HG02763 (cell line): ENCODE measurements around the gene UIMC1.
A peak's percentile ranks its signal among the peaks of the same experiment; 100 is the strongest.

ENCODE experiments used
- ATAC-seq: cut with Tn5 transposase; IDR thresholded peaks from one replicate; pipeline ENCODE4 v1.9.1; 2021; ENCODE audit warnings: mild to moderate bottlenecking, moderate library complexity; ENCODE audit not compliant: unreplicated experiment

Gene UIMC1

DNA sequence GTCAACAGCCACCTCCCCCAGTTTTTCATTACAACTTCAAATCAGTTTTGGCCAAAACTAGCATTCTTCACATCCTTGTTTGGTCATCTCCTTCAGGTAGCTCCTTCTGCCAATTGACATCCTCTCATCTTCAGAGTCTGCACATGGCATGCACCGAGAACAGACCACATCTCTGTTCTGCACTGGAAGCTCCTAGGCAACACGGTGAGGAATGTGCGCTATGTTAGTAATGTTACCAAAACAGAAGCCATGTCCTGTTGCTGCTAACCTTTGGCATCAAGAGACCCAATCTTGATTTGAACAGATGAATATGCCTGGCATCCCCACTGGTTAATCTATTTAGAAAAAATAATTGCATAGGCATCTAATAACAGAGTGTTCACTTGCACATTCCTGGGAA lies 102.3 kb downstream of the UIMC1 start:
- no peak for ATAC-seq

DNA sequence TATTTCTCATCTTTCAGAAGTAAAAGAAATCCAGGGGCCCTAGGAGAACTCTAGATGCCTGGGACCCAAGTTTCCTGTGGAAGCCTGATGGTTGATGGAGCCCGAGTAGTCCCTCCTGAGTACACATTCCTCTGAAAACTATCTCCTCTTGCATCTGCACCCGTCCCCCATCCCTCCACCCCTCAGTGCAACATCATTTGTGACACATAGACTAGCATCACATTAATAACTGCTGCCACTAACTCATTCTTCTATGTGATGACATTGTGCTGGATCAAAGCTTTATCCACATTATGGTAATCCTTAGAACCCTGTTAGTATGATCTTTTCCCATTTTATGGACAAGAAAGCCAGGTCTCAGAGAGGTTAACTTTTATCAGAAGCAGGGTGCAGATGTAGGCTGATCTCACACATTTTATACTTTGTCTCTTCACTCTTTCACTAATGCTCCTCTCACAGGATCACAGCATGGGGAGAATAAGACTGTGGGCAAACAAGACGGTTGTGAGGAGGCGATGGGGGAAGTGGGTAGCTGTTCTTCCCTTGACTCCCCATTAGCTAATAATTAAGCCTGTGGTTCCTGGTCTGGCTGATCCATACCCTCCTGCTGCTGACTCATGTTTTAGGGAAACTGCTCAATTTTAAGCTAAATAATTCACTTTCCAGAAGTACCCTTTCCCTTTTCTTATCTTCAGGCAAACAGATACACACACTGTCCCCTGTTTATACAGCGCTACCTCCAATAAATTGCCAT lies 103.5 kb downstream of the UIMC1 start:
- no peak for ATAC-seq

DNA sequence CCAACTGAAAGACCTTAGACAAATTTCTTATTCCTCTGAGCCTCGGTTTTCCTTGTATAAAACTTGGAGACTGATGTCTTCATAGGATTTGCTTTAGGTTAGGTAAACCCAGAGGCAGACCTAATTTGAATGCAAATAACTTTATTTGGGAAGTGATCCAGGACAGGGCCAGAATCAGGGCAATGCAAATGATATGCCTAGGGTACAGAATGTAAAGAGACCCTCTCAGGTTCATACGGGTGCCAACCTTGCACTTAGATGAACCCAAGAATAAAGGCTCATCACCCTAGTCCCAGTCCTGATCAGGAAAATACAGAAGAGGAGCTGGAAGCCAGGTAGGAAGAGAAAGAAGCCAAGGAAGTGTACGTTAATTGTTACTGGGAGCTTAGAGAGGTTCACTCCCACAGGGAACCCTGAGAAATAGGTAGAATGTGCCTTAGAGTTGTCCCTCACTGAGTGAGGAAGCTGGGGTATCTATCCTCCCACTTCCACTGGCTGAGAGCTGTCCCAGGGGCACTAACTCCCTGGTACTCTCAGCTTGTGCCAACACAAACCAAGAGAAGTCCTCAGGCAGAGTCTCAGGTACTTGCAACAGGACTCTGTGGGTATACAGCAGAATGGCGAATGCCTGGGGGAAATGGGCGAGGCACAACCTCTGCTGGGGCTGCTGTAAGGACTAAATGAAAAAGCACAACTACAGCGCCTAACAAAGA lies 104.3 kb downstream of the UIMC1 start:
- ATAC-seq = no peak

DNA sequence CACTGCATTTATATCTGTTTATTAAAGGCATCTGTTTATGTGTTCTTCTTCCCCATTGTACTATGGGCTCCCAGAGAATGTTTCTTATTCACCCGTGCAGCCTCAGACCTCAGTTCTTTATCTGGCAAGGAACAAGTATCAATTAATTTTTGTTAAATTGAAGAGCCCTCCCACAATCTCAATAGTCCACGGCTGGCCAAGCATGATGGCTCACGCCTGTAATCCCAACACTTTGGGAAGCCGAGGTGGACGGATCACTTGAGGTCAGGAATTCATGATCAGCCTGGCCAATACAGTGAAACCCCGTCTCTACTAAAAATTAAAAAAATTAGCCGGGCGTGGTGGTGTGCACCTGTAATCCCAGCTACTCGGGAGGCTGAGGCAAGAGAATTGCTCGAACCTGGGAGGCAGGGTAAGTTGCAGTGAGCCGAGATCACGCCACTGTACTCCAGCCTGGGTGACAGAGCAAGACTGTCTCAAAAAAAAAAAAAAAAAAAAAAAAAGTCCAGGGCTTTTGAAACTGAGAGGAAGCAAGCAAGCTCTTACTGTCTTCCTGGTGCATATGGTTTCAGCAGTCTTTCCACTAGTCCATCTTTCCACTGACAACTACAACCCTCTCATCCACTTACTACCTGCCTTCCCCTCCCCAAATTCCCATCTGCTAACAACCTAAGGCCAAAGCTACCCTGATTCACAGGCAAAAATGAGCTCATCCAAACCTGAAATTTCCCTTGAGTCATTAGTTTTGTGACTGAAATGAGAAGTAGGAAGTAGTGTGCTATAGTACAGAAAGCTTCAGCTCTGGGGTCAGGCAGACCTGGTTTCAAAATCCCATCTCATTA lies 105.1 kb downstream of the UIMC1 start:
- peak; percentile 46 for ATAC-seq

DNA sequence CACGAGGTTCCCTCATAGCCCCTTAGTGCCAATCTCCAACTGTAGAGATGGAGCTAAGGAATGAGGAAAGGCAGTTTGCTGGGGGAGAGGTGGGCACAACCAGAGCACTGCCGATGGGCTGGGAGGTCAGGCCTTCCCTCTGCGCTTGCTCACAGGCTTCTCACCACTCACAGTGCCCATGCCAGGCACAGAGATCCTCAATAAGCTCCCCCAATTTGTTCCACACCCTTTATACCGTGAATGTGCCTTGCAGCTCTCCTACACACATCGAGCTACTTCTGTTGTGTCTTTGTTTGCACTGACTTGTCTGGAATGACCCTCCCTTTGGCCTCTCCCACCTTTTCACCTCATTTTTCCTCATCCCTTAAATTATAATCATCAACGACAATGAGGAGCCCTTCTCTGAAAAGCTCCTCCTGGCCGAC lies 105.8 kb downstream of the UIMC1 start:
- no peak for ATAC-seq

DNA sequence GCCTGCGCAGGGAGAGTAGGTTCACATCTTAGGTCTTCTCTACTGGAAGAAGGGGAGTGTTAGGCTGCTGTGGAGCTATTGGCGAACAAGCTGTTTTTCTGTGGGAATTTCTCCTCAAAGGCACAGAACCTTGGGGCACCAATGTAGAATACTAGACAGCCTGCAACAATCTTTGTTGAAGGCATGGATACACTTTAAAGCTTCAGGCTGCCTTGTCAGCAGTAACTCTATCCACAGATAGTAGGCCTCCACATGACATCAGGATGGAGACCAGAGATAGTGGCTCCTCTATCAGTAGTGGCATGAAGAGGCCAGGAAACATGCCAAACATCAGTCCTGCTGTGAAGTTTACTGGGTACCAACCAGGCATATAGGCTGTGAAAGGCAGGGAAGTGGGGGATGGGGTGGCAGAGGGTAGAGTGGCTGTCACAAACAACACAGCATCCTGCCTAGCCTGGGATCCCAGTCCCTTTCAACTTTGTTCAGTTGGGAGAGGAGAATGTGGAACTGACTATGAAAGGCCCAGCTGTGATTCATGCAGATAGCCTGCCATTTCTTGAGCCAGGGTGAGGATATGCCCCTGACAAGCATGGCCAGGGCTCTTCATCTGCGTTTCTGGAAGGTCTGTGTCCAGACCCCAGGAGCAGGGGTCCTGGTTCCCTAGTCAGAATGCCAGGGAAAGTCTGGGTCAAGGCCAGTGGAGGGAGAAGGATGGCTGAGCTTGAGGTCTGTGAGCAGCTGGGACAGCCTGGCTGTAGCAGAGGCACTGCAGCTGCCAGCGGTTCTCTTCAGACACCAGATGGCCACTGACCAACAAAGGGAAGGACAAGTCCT lies 106.4 kb downstream of the UIMC1 start:
- no peak for ATAC-seq

DNA sequence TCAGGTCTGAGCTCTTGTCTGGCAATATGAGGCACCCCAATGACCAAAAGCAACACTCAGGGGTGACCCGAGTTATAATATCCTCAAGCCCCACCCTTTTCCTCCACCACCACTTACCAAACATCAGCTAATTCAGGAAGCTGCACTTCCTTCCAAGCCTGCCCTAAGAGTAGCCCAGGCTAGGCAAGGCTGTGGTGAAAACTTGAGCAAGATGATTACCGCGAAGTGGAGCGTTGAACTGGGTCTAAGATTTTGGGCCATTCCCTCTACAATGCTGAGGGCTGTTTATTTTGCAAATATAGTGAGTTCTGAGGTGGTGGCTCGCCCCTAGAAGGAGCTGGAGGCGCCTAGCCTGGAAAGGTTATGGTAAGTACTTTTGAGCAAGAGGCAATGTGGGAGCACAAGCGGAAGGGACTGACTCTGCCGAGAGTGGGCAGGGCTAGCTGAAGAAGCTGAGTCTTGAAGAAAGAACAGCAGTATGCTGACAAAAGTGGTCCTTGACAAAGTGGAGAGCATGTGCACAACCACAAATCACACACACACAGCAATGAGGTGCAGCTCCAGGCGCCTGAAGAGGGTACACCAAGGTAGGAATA lies 107.2 kb downstream of the UIMC1 start, which contains the start of gene HK3:
Gene HK3, minus strand, starts transcription at position 51 of the 596 bp plus-strand sequence. CDS start 3,187 bp downstream, outside the sequence.
- ATAC-seq = no peak

DNA sequence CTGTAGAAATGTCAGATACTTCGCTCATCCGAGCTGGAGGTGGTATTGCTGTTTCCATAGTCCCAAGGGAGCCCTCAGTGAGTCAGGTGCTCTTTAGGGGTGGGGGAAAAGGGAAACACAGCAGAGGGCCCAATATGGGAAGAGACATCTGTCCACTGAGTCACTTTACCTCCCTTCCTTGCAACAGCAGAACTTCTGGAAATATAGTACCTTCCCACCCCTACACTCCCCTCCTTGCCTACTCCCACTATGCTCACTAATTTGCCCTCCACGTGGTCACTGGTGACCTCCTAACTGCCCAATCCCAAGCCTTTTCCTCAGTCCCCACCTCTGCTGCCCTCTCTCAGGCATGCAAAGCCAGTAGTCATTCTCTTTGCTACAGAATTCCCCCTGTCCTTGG lies 109.3 kb downstream of the UIMC1 start:
- ATAC-seq = no peak

DNA sequence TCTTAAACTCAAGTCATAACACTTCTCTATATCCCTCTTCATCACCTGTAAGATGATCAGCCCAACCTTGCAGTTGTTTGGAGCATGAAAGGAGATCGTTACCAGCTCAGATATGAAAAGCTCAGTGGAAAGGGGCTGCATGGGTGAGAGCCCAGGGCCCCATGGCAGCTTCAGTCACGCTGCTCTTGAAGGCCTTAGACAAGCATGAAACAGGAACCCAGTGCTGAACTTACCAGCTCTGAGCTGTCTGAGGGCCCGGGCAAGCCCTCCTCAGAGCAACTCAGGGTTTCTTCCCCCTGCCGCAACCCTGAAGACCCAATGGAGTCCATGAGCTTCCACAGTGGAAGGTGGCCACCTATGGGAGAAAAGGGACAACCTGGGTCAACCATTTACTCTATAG lies 110.7 kb downstream of the UIMC1 start:
- no peak for ATAC-seq

DNA sequence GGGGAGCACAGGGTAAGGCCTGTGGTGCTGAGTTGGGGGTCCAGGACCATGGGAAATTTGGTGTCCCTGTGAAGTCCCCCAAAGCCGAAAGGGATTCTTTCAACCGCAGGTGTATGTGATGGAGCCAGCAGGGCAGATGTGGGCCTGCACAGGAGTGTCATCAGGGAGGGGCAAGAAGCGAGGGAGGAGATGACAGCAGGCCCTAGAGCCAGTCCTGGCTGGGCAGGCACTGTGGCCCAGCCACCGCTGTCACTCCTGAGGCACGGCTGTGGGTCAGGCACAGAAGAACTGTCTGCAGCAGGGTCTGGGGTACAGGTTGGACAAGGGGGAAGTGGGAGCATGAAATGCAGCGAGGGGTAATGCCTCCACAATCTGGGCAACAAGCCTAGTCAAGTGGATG lies 112.3 kb downstream of the UIMC1 start:
- ATAC-seq = no peak

DNA sequence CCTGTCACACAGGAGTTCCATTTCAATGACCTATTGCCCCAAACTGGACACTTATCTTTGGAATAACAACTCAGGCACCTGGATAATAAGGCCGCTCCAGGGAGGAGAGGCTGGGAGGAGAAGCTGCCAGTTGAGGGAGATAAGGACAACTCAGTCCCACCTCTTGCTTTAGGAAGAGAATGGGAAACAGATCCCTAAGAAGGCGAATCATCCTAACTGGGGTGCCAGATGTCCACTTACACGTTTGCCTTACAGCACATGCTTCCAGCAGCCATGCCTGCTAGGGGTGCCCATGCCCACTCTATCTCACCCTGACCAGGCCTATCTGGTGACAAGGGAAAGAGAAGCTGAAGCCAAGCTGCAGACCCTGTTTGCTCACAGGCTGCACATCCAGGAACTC lies 113.9 kb downstream of the UIMC1 start:
- ATAC-seq = no peak

DNA sequence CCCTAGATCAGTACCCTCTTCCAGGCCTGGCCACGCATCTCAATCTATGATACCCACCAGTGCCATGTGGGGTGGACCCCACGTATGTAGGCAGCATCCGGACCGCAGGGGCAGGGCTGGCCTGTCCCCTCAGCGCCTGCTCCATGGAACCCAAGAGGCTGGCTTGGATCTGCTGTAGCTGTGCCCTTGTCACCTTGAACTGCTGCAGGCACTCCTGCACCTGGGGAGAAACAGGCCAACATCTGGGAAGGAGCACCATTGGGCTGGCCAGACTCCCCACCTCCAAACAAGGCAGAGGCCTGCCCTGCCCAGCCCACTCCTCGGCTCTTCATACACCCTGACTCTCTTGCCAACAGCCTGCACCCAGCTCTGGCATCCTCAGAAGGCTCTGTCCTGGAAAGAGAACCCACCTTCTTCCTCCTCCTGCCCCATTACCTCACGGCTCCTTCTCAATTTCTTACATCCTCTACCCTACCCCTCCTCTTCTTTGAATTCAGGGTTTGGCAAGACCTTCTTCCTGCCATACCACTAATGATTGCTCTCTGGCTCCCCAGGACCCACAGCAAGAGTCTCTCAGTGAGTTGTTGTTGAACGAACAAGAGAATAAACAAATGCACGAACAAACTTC lies 115.1 kb downstream of the UIMC1 start:
- ATAC-seq = no peak

DNA sequence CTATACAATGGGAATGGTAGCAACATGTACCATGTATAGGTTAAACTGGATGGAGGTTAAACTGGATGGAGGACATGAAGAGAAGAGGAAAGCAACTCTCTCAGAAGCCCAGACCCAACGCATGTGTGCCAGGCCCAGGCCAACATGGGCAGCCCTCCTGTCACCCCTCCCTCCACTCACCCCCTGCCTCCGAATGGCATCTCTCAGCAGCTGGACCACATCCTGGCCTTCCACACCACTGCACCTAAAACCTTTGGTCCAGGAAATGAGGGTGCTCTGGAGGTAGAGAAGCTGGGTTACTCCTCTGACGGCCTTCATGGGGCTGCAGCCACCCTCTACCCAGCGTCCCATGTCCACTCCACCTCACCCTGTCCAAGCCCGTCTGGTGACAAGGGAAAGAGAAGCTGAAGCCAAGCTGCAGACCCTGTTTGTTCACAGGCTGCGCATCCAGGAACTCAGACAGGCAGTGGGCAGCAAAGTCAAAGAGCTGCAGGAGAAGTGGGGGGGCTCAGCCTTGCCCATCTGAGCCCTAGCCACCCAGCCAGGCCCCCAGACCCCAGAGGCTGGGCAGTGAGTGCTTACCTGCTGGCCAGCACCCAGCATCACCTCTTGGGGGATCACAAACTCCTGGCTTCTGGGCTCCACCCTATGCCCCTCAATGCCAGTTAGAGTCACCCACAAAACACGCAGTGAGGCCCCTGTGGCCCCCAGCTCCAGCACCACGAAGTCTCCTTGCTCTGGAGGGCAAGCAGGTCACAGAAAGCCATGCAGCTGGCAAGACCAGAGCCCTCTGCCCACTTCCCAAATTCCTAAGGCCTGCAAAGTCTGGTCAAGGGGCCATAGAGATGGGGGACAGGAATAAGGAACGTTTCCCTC lies 115.9 kb downstream of the UIMC1 start:
- ATAC-seq = no peak

DNA sequence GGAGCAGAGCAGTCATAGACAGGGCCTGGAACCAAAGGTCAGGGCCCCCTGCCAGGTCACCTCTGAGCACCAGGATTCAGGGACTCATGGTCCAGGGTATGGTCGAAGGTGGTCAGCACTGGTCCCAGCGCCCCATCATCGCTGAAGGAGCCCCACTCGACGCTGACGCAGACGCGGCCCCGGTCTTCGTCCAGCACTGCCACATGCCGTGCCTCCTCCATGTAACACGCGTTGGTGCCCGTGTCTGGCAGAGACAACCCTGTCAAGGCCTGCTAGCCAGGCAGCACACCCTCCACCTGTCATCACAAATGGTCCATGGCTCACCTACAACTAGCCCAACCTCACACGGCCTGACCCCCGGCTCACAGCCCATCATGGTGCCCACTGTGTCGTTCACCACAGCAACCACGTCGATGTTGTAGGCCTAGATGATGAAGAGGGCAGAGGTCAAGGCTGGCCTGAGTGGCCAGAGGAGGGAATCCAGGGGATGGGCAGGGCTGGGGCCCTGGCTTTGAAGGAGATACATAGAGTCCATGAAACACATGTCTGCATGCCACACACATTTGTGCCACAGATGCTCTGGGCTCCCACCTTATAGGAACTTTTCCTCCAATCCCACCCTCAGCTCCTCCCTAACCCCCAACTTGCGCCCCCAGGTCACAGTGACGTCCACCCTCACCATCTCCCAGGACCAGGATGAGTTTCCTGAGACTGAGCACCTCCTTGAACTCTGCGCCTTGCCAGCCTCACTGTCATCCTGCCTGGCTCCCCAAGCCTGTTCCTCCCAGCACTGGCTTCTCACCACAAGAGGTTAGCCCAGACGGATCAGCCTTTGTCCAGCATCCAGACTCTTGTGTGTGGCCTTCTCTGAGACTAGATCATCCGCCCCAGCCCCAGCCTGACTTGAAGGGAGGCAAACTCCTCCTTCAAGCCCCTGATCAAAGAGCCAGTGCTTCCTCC lies 117.0 kb downstream of the UIMC1 start:
- ATAC-seq = no peak

DNA sequence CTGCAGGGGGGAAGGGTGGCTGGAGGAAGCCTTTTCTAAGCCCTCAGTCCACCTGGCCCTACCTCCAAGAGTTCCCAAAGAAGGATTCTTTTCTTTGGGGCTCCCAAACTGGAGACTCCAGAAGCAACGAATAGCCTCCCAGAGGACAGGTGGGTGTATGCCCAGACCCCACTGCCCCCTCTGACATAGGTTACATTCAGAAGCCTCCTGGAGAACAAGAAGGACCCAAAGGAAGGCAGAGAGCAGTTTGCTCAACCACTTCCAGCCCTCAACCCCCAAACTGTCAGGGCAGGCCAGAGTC lies 117.8 kb downstream of the UIMC1 start:
- no peak for ATAC-seq

DNA sequence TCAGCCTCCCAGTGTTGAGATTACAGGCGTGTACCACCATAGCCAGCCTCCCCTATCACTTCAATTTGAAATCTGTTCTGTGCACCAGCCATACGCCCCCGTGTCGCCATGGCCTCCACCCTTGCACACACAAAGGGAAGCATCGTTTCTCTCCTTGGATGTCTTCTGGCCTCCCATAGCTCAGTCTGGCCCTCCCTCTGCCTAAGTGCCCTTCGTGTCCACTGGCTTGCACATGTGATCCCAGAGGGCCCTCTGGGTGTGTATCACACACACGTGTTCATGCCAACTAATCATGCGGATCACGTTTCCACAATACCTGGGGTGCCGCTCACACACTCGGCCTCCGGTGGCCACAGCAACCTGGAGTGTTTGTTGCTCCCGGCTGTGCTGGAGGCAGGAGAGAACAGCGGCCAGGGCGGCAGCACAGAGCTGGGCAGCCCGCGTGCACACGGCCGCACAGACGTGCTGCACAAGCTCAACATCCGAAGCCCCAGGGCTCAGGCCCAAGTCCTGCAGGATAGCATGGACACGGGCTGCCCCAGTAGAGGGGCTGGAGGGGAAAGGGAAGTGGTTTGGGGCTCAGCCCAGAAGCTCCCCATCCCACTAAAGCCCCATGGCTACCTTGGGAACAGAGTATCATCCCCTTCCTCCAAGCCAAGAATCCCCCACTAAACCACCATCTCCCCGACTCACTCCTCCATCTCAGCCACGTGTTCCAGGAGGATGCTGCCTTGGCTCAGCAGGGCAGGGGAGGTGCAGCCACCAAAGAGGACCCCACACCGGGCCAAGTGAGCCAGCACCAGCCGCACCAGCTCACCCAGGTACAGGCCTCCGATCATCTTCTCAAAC lies 118.3 kb downstream of the UIMC1 start:
- ATAC-seq = no peak

DNA sequence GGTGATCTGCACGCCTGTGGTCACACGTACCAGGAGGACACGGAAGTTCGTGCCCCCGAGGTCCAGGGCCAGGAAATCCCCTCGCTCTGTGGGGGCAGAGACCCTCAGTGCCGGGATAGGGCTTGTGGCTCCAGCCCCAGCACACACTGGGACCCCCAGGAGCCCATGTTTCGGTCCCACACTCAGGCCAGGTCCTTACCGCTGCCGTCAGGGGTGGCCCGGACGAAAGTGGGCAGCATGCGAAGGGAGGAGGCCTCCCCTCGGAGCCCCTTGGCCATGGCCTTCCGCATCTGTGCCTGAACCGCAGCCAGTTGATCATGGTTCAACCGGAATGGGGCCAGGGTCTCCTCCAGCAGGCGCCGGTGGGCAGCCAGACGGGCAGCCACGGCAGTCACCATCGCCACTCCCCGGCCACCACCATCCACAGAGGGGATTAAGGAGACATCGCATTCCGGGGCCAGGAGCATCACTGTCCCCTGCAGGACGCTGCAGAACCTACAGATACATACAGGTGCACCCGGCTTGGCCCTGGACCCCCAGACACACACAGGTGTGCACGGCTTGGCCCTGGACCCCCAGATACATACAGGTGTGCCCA lies 119.2 kb downstream of the UIMC1 start:
- ATAC-seq = no peak
